H9 (cell line): ENCODE results near the gene NAA60. TPM values are rescaled to one million over a fixed set of nuclear protein-coding genes. Genes with fewer than 3 reads are reported as not detected.

Experiments
- DNase-seq: peaks from one replicate; pipeline ENCODE4 v3.0.0-alpha.2; 2017
- H2AFZ ChIP-seq: one replicate; pipeline ENCODE4 v1.6.1; 2013; ENCODE audit warnings: mild to moderate bottlenecking, low read length, control low read depth, moderate library complexity
- H2AK5ac ChIP-seq: 2 replicates; pipeline ENCODE4 v1.6.1; 2013; ENCODE audit warnings: low read length, control low read depth, mixed read lengths; ENCODE audit not compliant: insufficient read length
- H2BK120ac ChIP-seq: one replicate; pipeline ENCODE4 v1.6.1; 2013; ENCODE audit warnings: low read depth, mild to moderate bottlenecking, low read length, control low read depth, inconsistent platforms; ENCODE audit not compliant: poor library complexity, severe bottlenecking
- H2BK12ac ChIP-seq: 2 replicates; pipeline ENCODE4 v1.6.1; 2013; ENCODE audit warnings: low read length, control low read depth, mixed read lengths, low read depth; ENCODE audit not compliant: insufficient read length
- H2BK15ac ChIP-seq: 2 replicates; pipeline ENCODE4 v1.6.1; 2013; ENCODE audit warnings: low read depth, low read length, control low read depth
- H2BK20ac ChIP-seq: one replicate; pipeline ENCODE4 v1.6.1; 2013; ENCODE audit warnings: low read depth, mild to moderate bottlenecking, low read length, control low read depth, inconsistent platforms; ENCODE audit not compliant: poor library complexity, severe bottlenecking
- H2BK5ac ChIP-seq: 2 replicates; pipeline ENCODE4 v1.6.1; 2013; ENCODE audit warnings: low read length, control low read depth, mixed read lengths; ENCODE audit not compliant: insufficient read length
- H3K14ac ChIP-seq: 2 replicates; pipeline ENCODE4 v1.6.1; 2013; ENCODE audit warnings: low read length, control low read depth; ENCODE audit not compliant: insufficient read depth
- H3K18ac ChIP-seq: 2 replicates; pipeline ENCODE4 v1.6.1; 2013; ENCODE audit warnings: low read depth, mild to moderate bottlenecking, mixed read lengths, low read length, control low read depth; ENCODE audit not compliant: insufficient read length
- H3K23ac ChIP-seq: 2 replicates; pipeline ENCODE4 v1.6.1; 2013; ENCODE audit warnings: low read length, control low read depth, mixed read lengths, low read depth; ENCODE audit not compliant: insufficient read length
- H3K23me2 ChIP-seq: 2 replicates; pipeline ENCODE4 v1.6.1; 2013; ENCODE audit warnings: low read depth, mild to moderate bottlenecking, mixed read lengths, low read length, control low read depth; ENCODE audit not compliant: insufficient read length, poor library complexity, severe bottlenecking
- H3K27ac ChIP-seq: 2 replicates; pipeline ENCODE4 v1.5.1; 2013; ENCODE audit warnings: low read length, control low read depth, mixed read lengths, low read depth; ENCODE audit not compliant: insufficient read length
- H3K27me3 ChIP-seq: 2 replicates; pipeline ENCODE4 v1.6.1; 2013; ENCODE audit warnings: low read length, control low read depth, inconsistent platforms; ENCODE audit not compliant: insufficient read depth
- H3K4ac ChIP-seq: 2 replicates; pipeline ENCODE4 v1.6.1; 2013; ENCODE audit warnings: low read depth, mild to moderate bottlenecking, control low read depth, inconsistent platforms, low read length, moderate library complexity
- H3K4me1 ChIP-seq: 2 replicates; pipeline ENCODE4 v1.6.1; 2013; ENCODE audit warnings: low read length, control low read depth, inconsistent platforms; ENCODE audit not compliant: insufficient read depth
- H3K4me2 ChIP-seq: 2 replicates; pipeline ENCODE4 v1.6.1; 2013; ENCODE audit warnings: low read length, control low read depth, mixed read lengths; ENCODE audit not compliant: insufficient read length, insufficient read depth
- H3K56ac ChIP-seq: 2 replicates; pipeline ENCODE4 v1.6.1; 2013; ENCODE audit warnings: low read depth, mild to moderate bottlenecking, mixed read lengths, low read length, control low read depth; ENCODE audit not compliant: insufficient read length
- H3K79me1 ChIP-seq: 2 replicates; pipeline ENCODE4 v1.6.1; 2013; ENCODE audit warnings: low read depth, mild to moderate bottlenecking, moderate library complexity, low read length, control low read depth, inconsistent platforms; ENCODE audit not compliant: insufficient read depth, poor library complexity, severe bottlenecking
- H3K79me2 ChIP-seq: 2 replicates; pipeline ENCODE4 v1.6.1; 2013; ENCODE audit warnings: low read length, control low read depth, inconsistent platforms; ENCODE audit not compliant: insufficient read depth
- H3K9ac ChIP-seq: 2 replicates; pipeline ENCODE4 v1.6.1; 2013; ENCODE audit warnings: low read length, control low read depth, mixed read lengths; ENCODE audit not compliant: insufficient read length; ENCODE audit errors: extremely low read depth
- H3K9me3 ChIP-seq: one replicate; pipeline ENCODE4 v1.6.1; 2013; ENCODE audit warnings: low read depth, low read length, inconsistent platforms; ENCODE audit not compliant: control insufficient read depth
- H3T11ph ChIP-seq: one replicate; pipeline ENCODE4 v1.6.1; 2013; ENCODE audit warnings: mild to moderate bottlenecking, low read length, control low read depth, inconsistent platforms
- H4K20me1 ChIP-seq: one replicate; pipeline ENCODE4 v1.6.1; 2013; ENCODE audit not compliant: control insufficient read depth, insufficient read length, insufficient read depth
- H4K5ac ChIP-seq: 2 replicates; pipeline ENCODE4 v1.6.1; 2013; ENCODE audit warnings: low read depth, mild to moderate bottlenecking, mixed read lengths, low read length, control low read depth; ENCODE audit not compliant: insufficient read length
- H4K8ac ChIP-seq: replicated peaks from 2 replicates; pipeline ENCODE4 v1.6.1; 2013; ENCODE audit warnings: low read length, control low read depth, mixed read lengths, low read depth; ENCODE audit not compliant: insufficient read length
- H4K91ac ChIP-seq: 2 replicates; pipeline ENCODE4 v1.6.1; 2013; ENCODE audit warnings: low read depth, mild to moderate bottlenecking, moderate library complexity, mixed read lengths, low read length, control low read depth; ENCODE audit not compliant: insufficient read length
- H3K27ac Mint-ChIP-seq, 3 experiments: 2 replicates in 2 of 3; 3 replicates in 1 of 3; pipeline ENCODE4 v1.8.0; 2020 to 2021; ENCODE audit warnings: mixed read lengths in 3 of 3, mild to moderate bottlenecking in 1 of 3, moderate library complexity in 1 of 3
- H3K27me3 Mint-ChIP-seq: 2 replicates; pipeline ENCODE4 v1.8.0; 2021; ENCODE audit warnings: low read depth, mild to moderate bottlenecking, moderate library complexity, mixed read lengths
- H3K36me3 Mint-ChIP-seq, 3 experiments: 2 replicates in 2 of 3; 3 replicates in 1 of 3; pipeline ENCODE4 v1.8.0; 2020 to 2021; ENCODE audit warnings: low read depth in 3 of 3, mixed read lengths in 3 of 3; ENCODE audit not compliant: insufficient read depth in 1 of 3
- H3K4me1 Mint-ChIP-seq, 2 experiments: 2 replicates each; pipeline ENCODE4 v1.8.0; 2020; ENCODE audit warnings: mixed read lengths in 2 of 2
- H3K4me3 Mint-ChIP-seq, 2 experiments: 2 replicates in 1 of 2; 3 replicates in 1 of 2; pipeline ENCODE4 v1.8.0; 2020 to 2021; ENCODE audit warnings: mild to moderate bottlenecking in 2 of 2, mixed read lengths in 2 of 2, moderate library complexity in 1 of 2
- H3K9me3 Mint-ChIP-seq, 2 experiments: 2 replicates in 1 of 2; 3 replicates in 1 of 2; pipeline ENCODE4 v1.8.0; 2020; ENCODE audit warnings: mild to moderate bottlenecking in 2 of 2, mixed read lengths in 2 of 2, moderate library complexity in 1 of 2
- CTCF ChIP-seq: fragments of 200-600 bp; sonication (generic); conservative IDR thresholded peaks from 3 replicates; pipeline ENCODE4 v1.8.0; 2021; ENCODE audit warnings: antibody characterized with exemption, mild to moderate bottlenecking
- WGBS: extraction: QIAGEN DNeasy Blood & Tissue Kit; methylation state at CpG from one replicate; pipeline ENCODE4 v1.1.7; 2013; ENCODE audit warnings: missing lambda C conversion rate, low lambda C conversion rate, mixed read lengths; ENCODE audit not compliant: insufficient read length; ENCODE audit errors: extremely low coverage; 5-methylcytosine and 5-hydroxymethylcytosine counted together
- total RNA-seq: library from RNA; stranded (reverse); gene quantifications from 2 replicates; pipeline ENCODE4 v1.2.1, GENCODE V29; 2021

NAA60 gene
- total RNA-seq, 1 experiment from 2014 or later, result 49.3 TPM

GRCh38 chr16:3481696-3482658 lies 38.5 kb downstream of the NAA60 start:
- H2BK15ac ChIP-seq, result no peak overlapping the region
- no peak overlapping the region for H3K27ac ChIP-seq
- no peaks in the 10 kb centered on the region for H3K9me3 ChIP-seq
- no peak overlapping the region for H3K9ac ChIP-seq
- no peak overlapping the region for H4K91ac ChIP-seq
- WGBS, result no CpG with 5 or more reads among the region's 32 CpGs
- H3K14ac ChIP-seq, result no peak overlapping the region
- no peaks in the 10 kb centered on the region for H3K27me3 ChIP-seq
- no peaks in the 10 kb centered on the region for H3K4me1 ChIP-seq
- no peak overlapping the region for H3K4ac ChIP-seq
- no peak overlapping the region for H3K4me3 Mint-ChIP-seq
- H2AFZ ChIP-seq, result no peak overlapping the region
- no peaks in the 10 kb centered on the region for H3K23me2 ChIP-seq
- H3K27ac Mint-ChIP-seq, result peak overlapping the region; percentile 88 to 91 (median 91); a peak in 5 of 7 replicates
- DNase-seq, result no peak
- H3K79me1 ChIP-seq, result no peaks in the 10 kb centered on the region
- no peak overlapping the region for H2BK20ac ChIP-seq
- no peak overlapping the region for H3T11ph ChIP-seq
- no peak overlapping the region for H2BK12ac ChIP-seq
- no peaks in the 10 kb centered on the region; the same call in 1 of the 2 replicates for H3K27me3 Mint-ChIP-seq
- no peak overlapping the region for H3K4me2 ChIP-seq
- no peak overlapping the region for H3K23ac ChIP-seq
- no peaks in the 10 kb centered on the region; the same call in 1 of the 2 replicates for H3K79me2 ChIP-seq
- H2BK120ac ChIP-seq, result no peak overlapping the region
- no peak for TF ChIP-seq CTCF
- no peaks in the 10 kb centered on the region for H3K9me3 Mint-ChIP-seq
- H4K8ac ChIP-seq, result no peak overlapping the region
- no peak overlapping the region for H3K18ac ChIP-seq
- no peaks in the 10 kb centered on the region for H4K20me1 ChIP-seq
- no peak overlapping the region for H2BK5ac ChIP-seq
- no peak overlapping the region for H4K5ac ChIP-seq
- H2AK5ac ChIP-seq, result no peak overlapping the region
- peaks cover 10% of the 10 kb centered on the region in 2 experiments for H3K4me1 Mint-ChIP-seq
- H3K36me3 Mint-ChIP-seq, result peaks cover 28 to 70% (median 57%) of the 10 kb centered on the region in 3 experiments; a peak in 6 of 7 replicates
- H3K56ac ChIP-seq, result no peak overlapping the region
